GM18951 (cell line): ENCODE measurements around the gene PREB.

Source experiments
- POLR2A ChIP-seq: IDR thresholded peaks from 4 replicates; pipeline ENCODE4 v1.6.1; 2011; ENCODE audit warnings: mild to moderate bottlenecking; ENCODE audit not compliant: insufficient read length, insufficient read depth; ENCODE audit errors: extremely low read depth
- in situ Hi-C: fragments of 300-500 bp; cut with MboI; formaldehyde crosslinking; loops from one replicate; pipeline ENCODE4 v1.12.0; 2022; ENCODE audit warnings: low sequenced_read_pairs, mixed read lengths, inconsistent platforms; ENCODE audit not compliant: unreplicated experiment

The PREB gene

DNA sequence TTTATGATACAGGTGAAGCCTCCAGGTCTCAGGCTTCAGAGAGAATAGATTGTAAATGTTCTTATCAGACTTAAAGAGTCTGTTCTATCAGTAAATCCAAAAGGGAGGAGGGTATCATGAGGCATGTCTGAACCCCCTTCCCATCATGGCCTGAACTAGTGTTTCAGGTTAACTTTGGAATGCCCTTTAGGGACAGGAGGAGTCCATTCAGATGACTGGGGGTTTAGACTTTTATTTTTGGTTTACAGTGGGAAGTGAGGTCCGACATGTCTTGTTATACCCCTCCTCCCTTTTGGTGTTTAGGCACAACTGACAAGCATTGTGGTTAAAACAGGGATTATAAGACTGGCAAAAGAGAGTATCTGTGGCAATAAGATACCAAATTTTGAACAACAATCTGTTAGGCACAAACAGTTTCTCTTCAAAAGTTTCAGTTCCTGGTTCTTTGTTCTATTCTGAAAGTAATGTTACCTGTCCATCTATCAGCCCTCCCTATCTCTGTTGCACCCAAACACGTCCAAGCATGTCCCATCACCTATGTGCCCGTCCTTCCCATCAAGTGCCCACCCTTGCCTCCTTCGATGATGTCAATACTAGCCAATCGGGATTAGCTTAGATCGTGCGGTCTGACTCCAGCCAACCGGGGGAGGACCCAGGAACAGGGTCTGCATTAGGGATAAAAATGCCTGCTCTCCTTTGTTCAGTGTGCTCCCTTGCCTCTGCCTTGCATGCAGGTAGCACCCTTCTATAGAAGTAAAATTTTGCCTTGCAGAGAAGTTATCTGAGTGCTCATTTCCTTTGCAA, 30.7 kb upstream of the PREB start:
- in situ Hi-C loops, result no loop called here
- no peak for TF ChIP-seq POLR2A

DNA sequence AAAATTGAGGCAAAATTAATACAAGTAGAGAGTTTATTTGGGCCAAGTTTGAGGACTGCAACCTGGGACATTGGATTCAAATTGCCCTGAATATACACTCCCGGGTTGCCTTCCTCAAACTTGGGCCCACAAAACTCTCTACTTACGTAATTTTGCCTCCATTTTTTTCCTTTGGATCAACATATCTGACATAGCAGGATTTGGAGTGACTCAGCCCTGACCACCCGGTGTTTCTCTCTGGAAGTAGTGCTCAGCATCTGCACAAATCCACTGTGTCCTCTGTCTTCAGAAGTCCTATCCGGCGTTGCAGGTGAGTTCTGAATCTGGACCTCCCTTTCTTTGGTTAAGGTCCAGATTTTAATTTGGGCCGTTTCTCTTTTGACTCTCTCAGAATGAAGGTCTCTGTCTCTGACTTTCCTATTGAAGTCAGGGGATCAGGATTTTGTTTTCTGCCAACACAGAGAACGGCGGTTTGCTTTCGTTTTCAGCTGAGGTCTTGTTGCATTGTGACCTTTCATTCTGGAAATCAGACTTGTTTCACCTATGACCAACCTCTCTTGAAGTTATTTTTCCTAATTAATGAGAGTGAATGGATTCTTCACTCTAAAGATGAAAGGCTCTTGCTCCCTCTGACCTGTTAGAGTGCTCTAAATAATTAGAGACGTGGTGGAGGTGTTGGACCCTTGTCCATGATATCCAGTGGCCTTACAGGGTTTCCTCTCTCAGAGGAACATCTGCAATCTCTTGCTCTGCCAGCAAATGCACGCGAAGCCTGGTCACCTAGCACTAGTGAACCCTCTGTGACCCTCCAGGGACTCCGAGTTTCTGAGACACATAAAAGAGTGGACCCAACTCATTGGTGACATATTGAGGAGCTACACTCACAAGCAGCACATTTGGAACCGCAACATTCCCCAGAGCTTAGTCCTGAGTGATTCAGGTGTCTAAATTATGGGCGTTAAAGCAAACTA, 28.0 kb upstream of the PREB start:
- in situ Hi-C loops, result no loop called here
- no peak for TF ChIP-seq POLR2A

DNA sequence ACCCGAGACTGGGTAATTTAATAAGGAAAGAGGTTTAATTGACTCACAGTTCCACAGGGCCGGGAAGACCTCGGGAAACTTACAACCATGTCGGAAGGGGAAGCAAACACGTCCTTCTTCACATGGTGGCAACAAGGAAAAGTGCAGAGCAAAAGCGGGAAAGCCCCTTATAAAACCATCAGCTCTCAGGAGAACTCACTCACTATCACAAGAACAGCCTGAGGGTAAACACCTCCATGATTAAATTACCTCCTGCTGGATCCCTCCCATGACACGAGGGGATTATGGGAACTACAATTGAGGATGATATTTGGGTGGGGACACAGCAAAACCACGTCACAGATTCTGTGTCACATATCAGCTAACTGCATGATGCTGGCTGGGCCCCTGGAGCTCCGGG, 25.8 kb upstream of the PREB start:
- in situ Hi-C loops, result no loop called here
- TF ChIP-seq POLR2A, result no peak

DNA sequence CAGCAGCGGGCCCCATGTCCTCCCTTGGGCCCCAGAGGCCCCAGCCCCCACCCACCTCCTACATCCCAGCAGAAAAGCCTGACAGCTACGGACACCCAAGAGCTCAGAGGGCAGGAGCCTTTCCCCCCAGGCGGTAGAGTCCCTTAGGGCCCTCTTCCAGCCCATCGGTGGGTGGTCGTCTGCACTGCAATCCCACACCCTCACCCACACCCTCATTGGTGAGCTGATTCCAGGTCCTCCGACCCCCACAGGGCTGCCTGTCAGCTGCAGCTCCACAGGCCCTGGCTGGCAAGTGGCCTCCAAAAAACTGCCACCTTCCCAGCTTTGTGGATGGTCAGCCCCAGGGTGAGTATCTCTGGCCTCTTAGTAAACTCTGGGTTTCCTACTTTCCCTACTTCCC, 24.8 kb upstream of the PREB start:
- in situ Hi-C loops, result no loop called here
- no peak for TF ChIP-seq POLR2A

DNA sequence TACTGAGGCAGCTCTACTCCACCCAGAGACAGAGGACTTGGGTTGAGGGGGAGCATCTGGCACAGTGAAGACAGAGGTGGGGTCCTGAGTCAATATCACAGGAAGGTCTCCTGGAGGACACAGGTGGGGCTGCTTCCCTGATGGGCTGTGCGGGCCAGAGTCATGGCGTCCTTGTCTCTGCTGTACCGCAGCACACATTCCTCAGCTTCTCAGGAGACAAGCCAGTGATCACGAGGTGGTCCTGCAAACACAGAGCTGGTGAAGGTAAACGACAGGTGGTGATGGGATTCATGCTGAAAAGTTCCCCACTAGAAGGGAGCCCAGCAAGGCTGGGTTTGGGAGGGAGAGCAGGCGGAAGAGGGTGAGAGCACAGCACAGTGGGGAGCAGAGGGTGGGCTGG, 24.0 kb upstream of the PREB start:
- in situ Hi-C loops, result no loop called here
- no peak for TF ChIP-seq POLR2A

DNA sequence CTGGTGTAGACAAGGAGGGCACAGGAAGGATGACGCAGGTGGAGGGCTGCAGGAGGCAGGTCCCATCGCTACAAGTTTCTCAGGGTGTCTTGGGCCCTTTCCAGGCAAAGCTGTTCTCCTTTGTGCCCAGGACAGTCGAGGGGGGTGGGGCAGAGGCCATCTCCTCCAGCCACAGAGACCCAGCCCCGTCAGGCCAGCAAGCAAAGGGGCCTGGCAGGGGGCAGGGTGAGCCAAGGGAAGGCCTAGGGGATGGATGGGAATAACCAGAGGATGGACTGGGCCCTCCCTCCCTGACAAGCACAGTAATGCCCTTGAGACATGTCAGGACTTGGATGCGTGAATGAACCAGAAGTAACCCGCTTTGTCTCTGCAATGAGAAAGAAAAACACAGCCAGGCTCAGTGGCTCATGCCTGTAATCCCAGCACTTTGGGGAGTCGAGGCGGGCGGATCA, 20.7 kb upstream of the PREB start:
- no peak for TF ChIP-seq POLR2A
- in situ Hi-C loops, result no loop called here

DNA sequence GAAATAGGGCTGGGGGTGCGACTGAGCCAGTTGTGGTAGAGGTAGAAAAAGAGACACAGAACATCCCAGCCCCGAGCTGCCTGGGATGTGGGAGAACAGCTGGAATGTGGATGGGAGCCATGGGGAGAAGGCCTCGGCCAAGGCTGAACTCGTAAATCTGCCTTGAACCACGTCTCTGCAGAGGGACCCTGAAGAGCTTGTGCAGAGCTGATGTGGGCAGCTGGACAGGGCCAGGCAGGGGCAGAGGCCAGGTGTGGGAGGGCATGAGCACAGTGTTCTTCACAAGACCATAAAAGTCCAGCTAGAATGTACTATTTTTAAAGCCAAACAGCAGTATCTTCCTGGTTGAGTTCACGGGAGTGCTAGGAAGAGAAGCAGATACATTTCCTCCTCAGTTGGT, 20.1 kb upstream of the PREB start:
- in situ Hi-C loops, result no loop called here
- TF ChIP-seq POLR2A, result no peak

DNA sequence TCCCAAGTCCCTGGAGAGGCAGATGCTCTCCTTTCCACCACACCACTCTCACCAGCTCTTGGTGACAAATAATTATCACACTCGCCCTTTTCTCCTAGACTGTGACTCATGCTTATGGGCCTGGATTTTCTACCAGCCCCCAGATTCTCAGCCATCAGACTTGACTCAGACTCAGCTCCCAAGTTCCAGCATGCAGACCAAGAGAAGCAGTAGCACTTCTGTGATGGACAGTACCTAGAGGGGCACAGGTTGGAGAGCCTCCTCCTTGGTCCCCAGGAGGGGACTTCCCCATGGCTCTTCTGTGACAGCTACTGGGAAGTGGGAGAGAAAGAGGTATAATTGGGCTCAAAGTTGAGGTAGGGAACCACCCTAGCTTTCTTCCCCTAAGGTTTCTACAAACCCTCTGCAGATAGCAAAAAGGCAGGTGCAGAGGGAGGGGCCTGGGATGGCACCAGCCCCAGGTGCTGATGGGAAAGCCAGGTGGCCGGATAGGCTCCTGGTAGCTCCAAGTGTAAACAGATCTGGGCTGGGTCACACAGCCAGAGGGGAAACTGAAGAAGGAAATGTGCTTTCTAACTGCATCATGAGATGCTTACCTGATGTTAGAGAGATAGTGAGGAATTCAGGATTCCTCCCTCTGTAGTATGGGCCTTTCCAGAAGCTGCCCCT, 18.5 kb upstream of the PREB start:
- in situ Hi-C loops, result no loop called here
- TF ChIP-seq POLR2A, result no peak

DNA sequence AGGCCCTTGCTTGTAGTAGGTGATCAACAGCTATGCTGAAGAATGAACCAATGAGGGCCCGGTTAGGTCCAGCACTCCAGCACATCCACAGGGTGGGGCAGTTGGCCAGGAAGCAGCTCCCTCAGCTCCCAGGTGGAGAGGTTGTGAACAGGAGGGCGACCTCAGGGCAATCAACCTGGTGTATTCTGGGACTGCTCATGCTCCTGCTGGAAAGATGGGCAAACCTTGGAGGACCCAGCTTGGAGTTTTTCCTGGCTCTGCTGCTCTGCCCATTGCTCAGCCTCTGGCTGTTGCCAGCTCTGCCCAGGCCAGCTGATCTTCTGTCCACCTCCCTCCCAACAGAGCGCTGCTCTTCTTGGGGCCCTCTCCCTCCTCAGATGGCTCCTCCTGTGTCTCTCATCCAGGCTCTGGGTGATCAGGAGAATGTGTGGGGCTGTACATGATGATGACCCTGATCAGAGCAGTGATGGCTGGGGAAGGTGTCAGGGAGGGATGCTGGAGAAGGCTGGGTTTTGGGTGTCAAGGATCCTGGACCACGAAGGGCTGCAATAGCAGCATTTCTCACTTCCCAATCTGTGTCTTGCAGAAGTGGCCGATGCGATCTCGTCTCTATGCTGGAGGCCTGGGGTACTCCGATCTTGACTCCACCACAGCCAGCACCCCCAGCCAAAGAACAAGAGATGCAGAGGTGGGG, 17.8 kb upstream of the PREB start:
- no peak for TF ChIP-seq POLR2A
- in situ Hi-C loops, result no loop called here

DNA sequence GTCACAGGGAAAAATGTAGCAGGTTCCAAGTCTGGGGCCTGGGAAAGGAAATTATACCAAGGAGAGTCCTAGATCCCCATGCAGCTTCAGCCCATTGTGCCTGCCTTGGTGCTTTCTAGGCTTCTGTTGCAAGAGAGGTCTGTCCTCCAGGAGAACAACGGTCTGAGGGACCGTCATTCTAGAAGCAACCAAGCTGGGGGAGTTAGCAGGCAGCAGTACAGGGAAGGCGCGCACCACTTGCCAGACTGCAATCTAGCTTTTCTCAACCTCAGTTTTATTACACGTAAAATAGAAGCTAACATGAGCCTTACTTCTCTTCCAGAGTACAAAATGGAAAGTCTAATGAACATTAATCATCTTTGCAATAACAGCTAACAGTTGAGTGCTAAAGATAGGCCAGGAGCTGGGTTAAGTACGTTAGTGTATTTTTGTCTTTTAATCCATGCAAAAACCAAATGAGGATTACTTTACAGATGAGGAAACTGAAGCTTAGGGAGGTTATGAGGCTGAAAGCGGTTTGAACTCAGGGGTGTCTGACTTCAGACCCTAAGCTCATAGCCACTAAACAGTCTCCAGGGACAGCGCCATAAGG, 16.3 kb upstream of the PREB start:
- TF ChIP-seq POLR2A, result no peak
- in situ Hi-C loops, result no loop called here

DNA sequence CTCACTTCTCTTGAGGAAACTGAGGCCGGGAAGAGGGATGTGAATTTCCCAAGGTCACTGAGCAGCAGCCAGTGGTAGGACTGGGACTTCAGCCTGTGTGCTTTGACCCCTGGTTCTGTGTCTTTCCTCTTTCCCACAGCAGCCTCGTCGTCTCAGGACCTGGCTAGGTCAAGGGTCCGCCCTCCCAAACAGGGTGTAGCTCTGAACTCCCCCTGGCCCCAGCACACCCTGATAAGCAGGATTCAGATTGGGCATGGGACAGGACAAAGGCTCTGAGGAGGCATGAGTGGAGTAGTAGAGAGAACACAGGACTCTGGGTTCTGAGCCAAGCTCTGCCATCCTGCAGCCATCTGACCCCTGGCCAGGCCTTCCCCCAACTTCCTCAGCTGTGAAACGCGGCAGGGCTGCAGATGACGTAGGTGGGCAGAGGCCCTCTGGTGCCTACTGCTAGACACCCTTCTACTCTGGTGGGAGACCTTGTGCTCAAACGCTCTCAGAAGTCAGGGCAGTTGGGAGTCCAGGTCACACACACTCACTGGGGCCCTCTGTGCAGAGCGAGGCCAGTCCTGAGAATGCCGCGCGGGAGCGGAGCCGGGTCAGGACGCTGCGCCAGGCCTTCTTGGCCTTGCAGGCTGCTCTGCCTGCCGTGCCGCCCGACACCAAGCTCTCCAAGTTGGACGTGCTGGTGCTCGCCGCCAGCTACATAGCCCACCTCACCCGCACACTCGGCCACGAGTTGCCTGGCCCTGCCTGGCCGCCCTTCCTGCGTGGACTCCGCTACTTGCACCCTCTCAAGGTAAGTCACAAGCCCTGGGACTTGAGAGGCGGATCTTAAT, 15.4 kb upstream of the PREB start:
- TF ChIP-seq POLR2A, result no peak
- in situ Hi-C loops, result no loop called here
